AG04450 (cell line): ENCODE data around the gene HBG2. TPM values are rescaled to one million over a fixed set of nuclear protein-coding genes. Genes with fewer than 3 reads are reported as not detected.
"Not testable (repeated sequence)": the region's sequence is repeated elsewhere in the genome, so short reads cannot be mapped to it uniquely, and the experiment has no call there.

Experiments used
- CTCF ChIA-PET: fragments of 300-600, 350-600 bp; formaldehyde crosslinking; extraction: SDS; loops from one replicate; lab custom pipeline; 2022; ENCODE audit warnings: antibody characterized with exemption, inconsistent platforms; lab: Charles Lee
- POLR2A ChIA-PET: fragments of 350-600 bp; formaldehyde crosslinking; extraction: SDS; loops from one replicate; lab custom pipeline; 2021; ENCODE audit warnings: antibody characterized with exemption, inconsistent platforms; lab: Yijun Ruan, JAX
- DNase-seq: peaks from one replicate; pipeline ENCODE4 v3.0.0-alpha.2; 2011; ENCODE audit warnings: low read depth, low spot score
- H3K27ac ChIP-seq: one replicate; pipeline ENCODE4 v1.5.1; 2012; ENCODE audit warnings: low read depth, low read length, control low read depth
- H3K27me3 ChIP-seq: one replicate; pipeline ENCODE4 v1.6.0; 2012; ENCODE audit warnings: low read length; ENCODE audit not compliant: control insufficient read depth, insufficient read depth
- H3K4me3 ChIP-seq: 2 replicates; pipeline ENCODE4 v1.5.1; 2011; ENCODE audit warnings: mild to moderate bottlenecking, low read depth, low read length, control low read depth
- H3K9me3 ChIP-seq: 2 replicates; pipeline ENCODE4 v1.5.1; 2012; ENCODE audit warnings: low read length; ENCODE audit not compliant: control insufficient read depth, insufficient read depth
- CTCF ChIP-seq: IDR thresholded peaks from 2 replicates; pipeline ENCODE4 v1.5.1; 2011; ENCODE audit warnings: low read depth, low read length, control low read depth, inconsistent platforms
- polyA plus RNA-seq: library from polyadenylated mRNA; depleted of rRNA; stranded (reverse); fragments of >200 nt; gene quantifications from 2 replicates; pipeline ENCODE4 v1.2.3, GENCODE V29; 2011

The HBG2 gene
- polyA plus RNA-seq, 1 experiment = 2.2 TPM

GRCh38 chr11:5250543-5251204 is 3.9 kb downstream of the HBG2 start:
- Histone ChIP-seq H3K27me3 (no peaks in the 10 kb centered on the region), H3K9me3 (no peaks in the 10 kb centered on the region), H3K4me3 (no peak overlapping the region), H3K27ac (no peak overlapping the region)
- POLR2A ChIA-PET = no interaction called here
- no peak for DNase-seq
- CTCF ChIA-PET = no interaction called here
- TF ChIP-seq CTCF = no peak

- POLR2A ChIA-PET, H3K27ac ChIP-seq, H3K4me3 ChIP-seq, H3K9me3 ChIP-seq, CTCF ChIA-PET, H3K27me3 ChIP-seq, DNase-seq: not testable (repeated sequence)
These were observed 4.7 kb downstream of the HBG2 start, which contains the start of gene HBG1 for GRCh38 chr11:5249807-5250396. Gene HBG1, minus strand, starts transcription at chr11:5249857. Its CDS starts 53 bp downstream, at chr11:5249804.

GRCh38 chr11:5248498-5248897 is 6.1 kb downstream of the HBG2 start:
- POLR2A ChIA-PET = not testable (repeated sequence)

GRCh38 chr11:5247472-5248192 is 6.9 kb downstream of the HBG2 start:
- no peak for TF ChIP-seq CTCF
- POLR2A ChIA-PET = no interaction called here
- Histone ChIP-seq H3K27me3 (no peaks in the 10 kb centered on the region), H3K27ac (no peak overlapping the region), H3K4me3 (no peak overlapping the region), H3K9me3 (no peaks in the 10 kb centered on the region)
- CTCF ChIA-PET = no interaction called here
- no peak for DNase-seq

More at GRCh38 chr11:5248498-5248897, 6.1 kb downstream of the HBG2 start:
- H3K27me3 ChIP-seq, CTCF ChIA-PET, H3K9me3 ChIP-seq, H3K27ac ChIP-seq, H3K4me3 ChIP-seq, DNase-seq: not testable (repeated sequence)

GRCh38 chr11:5246772-5247471 is 7.7 kb downstream of the HBG2 start:
- POLR2A ChIA-PET = no interaction called here
- DNase-seq = no peak
- H3K27me3 ChIP-seq = no peaks in the 10 kb centered on the region

More at GRCh38 chr11:5246772-5247471, 7.7 kb downstream of the HBG2 start:
- Histone ChIP-seq H3K9me3 (no peaks in the 10 kb centered on the region), H3K4me3 (no peak overlapping the region), H3K27ac (no peak overlapping the region)
- no peak for TF ChIP-seq CTCF
- CTCF ChIA-PET = no interaction called here
